GM15510 (cell line): ENCODE measurements around the gene ZC2HC1C.
A peak's percentile ranks its signal among the peaks of the same experiment; 100 is the strongest.

Experiments used
- POLR2A ChIP-seq: IDR thresholded peaks from 3 replicates; pipeline ENCODE4 v1.6.1; 2011; ENCODE audit warnings: borderline replicate concordance; ENCODE audit not compliant: insufficient read length; ENCODE audit errors: extremely low read depth

Gene ZC2HC1C

GRCh38 chr14:75069121-75069810, at the start of gene ZC2HC1C:
Gene ZC2HC1C, plus strand, starts transcription at chr14:75069641. Its CDS starts 933 bp downstream, at chr14:75070574.
- TF ChIP-seq POLR2A: peak; percentile 73

- TF ChIP-seq POLR2A: no peak
Observed at GRCh38 chr14:75022655-75023054, 46.8 kb upstream of the ZC2HC1C start.

GRCh38 chr14:75023108-75023507, 46.3 kb upstream of the ZC2HC1C start:
- TF ChIP-seq POLR2A: no peak

- TF ChIP-seq POLR2A: no peak
Observed at GRCh38 chr14:75025082-75025481, 44.4 kb upstream of the ZC2HC1C start.

GRCh38 chr14:75025876-75026275, 43.6 kb upstream of the ZC2HC1C start:
- no peak for TF ChIP-seq POLR2A

- TF ChIP-seq POLR2A: no peak
Observed at GRCh38 chr14:75030147-75030546, 39.3 kb upstream of the ZC2HC1C start.

- no peak for TF ChIP-seq POLR2A
Observed at GRCh38 chr14:75032939-75033338, 36.5 kb upstream of the ZC2HC1C start.

- TF ChIP-seq POLR2A: no peak
Observed at GRCh38 chr14:75040507-75040906, 28.9 kb upstream of the ZC2HC1C start.

GRCh38 chr14:75040959-75041358, 28.5 kb upstream of the ZC2HC1C start:
- TF ChIP-seq POLR2A: no peak

GRCh38 chr14:75041613-75042012, 27.8 kb upstream of the ZC2HC1C start:
- TF ChIP-seq POLR2A: no peak

- TF ChIP-seq POLR2A: no peak
Observed at GRCh38 chr14:75042035-75042434, 27.4 kb upstream of the ZC2HC1C start.

GRCh38 chr14:75044322-75044721, 25.1 kb upstream of the ZC2HC1C start:
- no peak for TF ChIP-seq POLR2A

- no peak for TF ChIP-seq POLR2A
Observed at GRCh38 chr14:75044752-75045151, 24.7 kb upstream of the ZC2HC1C start.

GRCh38 chr14:75046275-75046674, 23.2 kb upstream of the ZC2HC1C start:
- TF ChIP-seq POLR2A: no peak

- TF ChIP-seq POLR2A: no peak
Observed at GRCh38 chr14:75046899-75047298, 22.5 kb upstream of the ZC2HC1C start.

- TF ChIP-seq POLR2A: no peak
Observed at GRCh38 chr14:75047506-75047905, 21.9 kb upstream of the ZC2HC1C start.

- TF ChIP-seq POLR2A: no peak
Observed at GRCh38 chr14:75048101-75048500, 21.3 kb upstream of the ZC2HC1C start.

- no peak for TF ChIP-seq POLR2A
Observed at GRCh38 chr14:75049136-75049535, 20.3 kb upstream of the ZC2HC1C start.

- no peak for TF ChIP-seq POLR2A
Observed at GRCh38 chr14:75049731-75050201, 19.7 kb upstream of the ZC2HC1C start.
